HCT116 (cell line): ENCODE results near the gene TMEM125. TPM values are rescaled to one million over a fixed set of nuclear protein-coding genes. Genes with fewer than 3 reads are reported as not detected.

ENCODE experiments used
- ATAC-seq: fragments of 200-7000 bp; cut with Tn5 transposase; 2 replicates; pipeline ENCODE4 v1.9.1; 2020; ENCODE audit warnings: mild to moderate bottlenecking, moderate library complexity
- BruUV-seq: library from RNA; stranded (reverse); fragments of 400-500 nt; replicated peaks from 2 replicates; lab custom pipeline; 2021; lab: Mats Ljungman, UMichigan
- CTCF ChIA-PET: fragments of 300-600 bp; sonication (Branson Sonifier 250); formaldehyde crosslinking; loops from one replicate; lab custom pipeline; 2021; ENCODE audit warnings: antibody characterized with exemption; lab: Charles Lee
- POLR2A ChIA-PET: fragments of 300-600, 350-600 bp; sonication (Branson Sonifier 250); formaldehyde crosslinking; loops from one replicate; lab custom pipeline; 2021; ENCODE audit warnings: antibody characterized with exemption; lab: Charles Lee
- RAD21 ChIA-PET, 2 experiments: fragments of 300-600 bp; sonication (Branson Sonifier 250); formaldehyde crosslinking; loops; one replicate each; lab custom pipeline; 2023; ENCODE audit warnings: low total read pairs in 2 of 2; ENCODE audit not compliant: uncharacterized antibody in 2 of 2, unreplicated experiment in 2 of 2, low non-redundant PET in 1 of 2; lab: Charles Lee
- DNase-seq: peaks from one replicate; pipeline ENCODE4 v3.0.0-alpha.2; 2010; ENCODE audit warnings: low read depth, low spot score
- H2AFZ ChIP-seq: fragments of 200-600 bp; shearing (Covaris generic), sonication (generic); 2 replicates; pipeline ENCODE4 v1.6.1; 2017; ENCODE audit warnings: low read depth, mixed run types, mixed read lengths, antibody characterized with exemption, low read length; ENCODE audit not compliant: poor library complexity, severe bottlenecking
- H3K27ac ChIP-seq: 2 replicates; pipeline ENCODE4 v1.5.1; 2012; ENCODE audit warnings: low read depth, low read length
- H3K27me3 ChIP-seq: fragments of 200-600 bp; sonication (generic); 2 replicates; pipeline ENCODE4 v1.6.1; 2016; ENCODE audit warnings: mixed run types, low read length, mixed read lengths; ENCODE audit not compliant: insufficient read depth
- H3K36me3 ChIP-seq, 2 experiments: fragments of 200-500 bp in 1 of 2; fragments of 200-600 bp in 1 of 2; sonication (Bioruptor generic) in 1 of 2; sonication (generic) in 1 of 2; 2 replicates each; pipeline versions ENCODE4 v1.5.1 to v1.6.1; 2014 to 2016; ENCODE audit warnings: low read length in 2 of 2, inconsistent platforms in 1 of 2, mixed read lengths in 1 of 2, mixed run types in 1 of 2; ENCODE audit not compliant: insufficient read depth in 2 of 2, control insufficient read depth in 1 of 2
- H3K4me1 ChIP-seq, 2 experiments: fragments of 200-600 bp in 1 of 2; sonication (generic) in 1 of 2; 2 replicates each; pipeline versions ENCODE4 v1.5.1 to v1.6.1; 2012 to 2017; ENCODE audit warnings: low read length in 2 of 2, inconsistent platforms in 1 of 2, mild to moderate bottlenecking in 1 of 2, mixed read lengths in 1 of 2, mixed run types in 1 of 2, moderate library complexity in 1 of 2; ENCODE audit not compliant: insufficient read depth in 2 of 2, control insufficient read depth in 1 of 2
- H3K4me2 ChIP-seq: fragments of 200-600 bp; sonication (generic); 2 replicates; pipeline ENCODE4 v1.6.1; 2017; ENCODE audit warnings: mixed run types, low read length, mixed read lengths
- H3K4me3 ChIP-seq, 2 experiments: fragments of 200-600 bp in 1 of 2; sonication (generic) in 1 of 2; replicated peaks in 1 of 2; 2 replicates each; pipeline ENCODE4 v1.5.1; 2011 to 2016; ENCODE audit warnings: low read length in 2 of 2, control low read depth in 1 of 2, low read depth in 1 of 2, mild to moderate bottlenecking in 1 of 2, mixed read lengths in 1 of 2, mixed run types in 1 of 2
- H3K79me2 ChIP-seq: fragments of 200-600 bp; sonication (generic); 2 replicates; pipeline ENCODE4 v1.6.1; 2017; ENCODE audit warnings: mild to moderate bottlenecking, mixed run types, low read length, moderate library complexity, mixed read lengths; ENCODE audit not compliant: insufficient read depth
- H3K9ac ChIP-seq: fragments of 200-600 bp; sonication (generic); 2 replicates; pipeline ENCODE4 v1.6.1; 2016; ENCODE audit warnings: low read length, mixed read lengths
- H3K9me2 ChIP-seq: fragments of 200-600 bp; sonication (generic), shearing (Covaris generic); 2 replicates; pipeline ENCODE4 v1.6.1; 2017; ENCODE audit warnings: mixed run types, mild to moderate bottlenecking, moderate library complexity; ENCODE audit not compliant: insufficient read depth
- H3K9me3 ChIP-seq, 2 experiments: fragments of 200-500 bp in 1 of 2; fragments of 200-600 bp in 1 of 2; sonication (Bioruptor generic) in 1 of 2; sonication (generic) in 1 of 2; 2 replicates each; pipeline ENCODE4 v1.6.1; 2014 to 2017; ENCODE audit warnings: low read length in 2 of 2, mixed read lengths in 2 of 2, inconsistent platforms in 1 of 2, low read depth in 1 of 2, mild to moderate bottlenecking in 1 of 2, mixed run types in 1 of 2, moderate library complexity in 1 of 2; ENCODE audit not compliant: control insufficient read depth in 1 of 2, insufficient read depth in 1 of 2
- H4K20me1 ChIP-seq: fragments of 200-600 bp; sonication (generic), shearing (Covaris generic); 2 replicates; pipeline ENCODE4 v1.6.1; 2017; ENCODE audit warnings: mixed run types, mild to moderate bottlenecking, moderate library complexity; ENCODE audit not compliant: insufficient read depth
- CBX3 ChIP-seq: IDR thresholded peaks from 2 replicates; pipeline ENCODE4 v1.6.1; 2012; ENCODE audit warnings: low read depth
- CEBPB ChIP-seq: IDR thresholded peaks from 2 replicates; pipeline ENCODE4 v1.6.1; 2012; ENCODE audit warnings: low read depth
- CTCF ChIP-seq, 3 experiments: fragments of 200-600 bp in 1 of 3; sonication (generic) in 1 of 3; IDR thresholded peaks in 2 of 3; conservative IDR thresholded peaks in 1 of 3; 2 replicates each; pipeline ENCODE4 v1.5.1; 2012 to 2017; ENCODE audit warnings: low read depth in 2 of 3, low read length in 2 of 3, antibody characterized with exemption in 1 of 3, borderline replicate concordance in 1 of 3, control low read depth in 1 of 3, mild to moderate bottlenecking in 1 of 3, mixed read lengths in 1 of 3, mixed run types in 1 of 3, moderate library complexity in 1 of 3; ENCODE audit not compliant: insufficient read depth in 1 of 3
- EGR1 ChIP-seq: IDR thresholded peaks from 2 replicates; pipeline ENCODE4 v1.6.1; 2012; ENCODE audit warnings: low read depth
- ELF1 ChIP-seq: IDR thresholded peaks from 2 replicates; pipeline ENCODE4 v1.6.1; 2012; ENCODE audit warnings: low read depth, borderline replicate concordance
- EZH2 ChIP-seq: fragments of 200-600 bp; sonication (generic); IDR thresholded peaks from 2 replicates; pipeline ENCODE4 v1.6.1; 2017; ENCODE audit warnings: antibody characterized with exemption, mixed run types
- EZH2phosphoT487 ChIP-seq: fragments of 200-600 bp; IDR thresholded peaks from 2 replicates; pipeline ENCODE4 v1.6.1; 2018; ENCODE audit warnings: antibody characterized with exemption, borderline replicate concordance
- POLR2A ChIP-seq: IDR thresholded peaks from 2 replicates; pipeline ENCODE4 v1.7.0; 2011; ENCODE audit warnings: borderline replicate concordance; ENCODE audit not compliant: insufficient read depth, insufficient read length; ENCODE audit errors: extremely low read depth
- POLR2AphosphoS5 ChIP-seq: IDR thresholded peaks from 2 replicates; pipeline ENCODE4 v1.6.1; 2011; ENCODE audit warnings: mild to moderate bottlenecking, low read depth, low read length, moderate library complexity
- RAD21 ChIP-seq: IDR thresholded peaks from 2 replicates; pipeline ENCODE4 v1.6.1; 2012; ENCODE audit warnings: low read depth, mild to moderate bottlenecking
- REST ChIP-seq: IDR thresholded peaks from 2 replicates; pipeline ENCODE4 v1.6.1; 2012; ENCODE audit warnings: low read depth
- SIN3A ChIP-seq: IDR thresholded peaks from 2 replicates; pipeline ENCODE4 v1.6.1; 2012; ENCODE audit warnings: low read depth
- SP1 ChIP-seq: IDR thresholded peaks from 2 replicates; pipeline ENCODE4 v1.6.1; 2012; ENCODE audit warnings: low read depth
- TCF7L2 ChIP-seq: IDR thresholded peaks from 2 replicates; pipeline ENCODE4 v1.7.0; 2011; ENCODE audit warnings: borderline replicate concordance, inconsistent platforms; ENCODE audit not compliant: insufficient read depth, insufficient read length; ENCODE audit errors: extremely low read depth
- YY1 ChIP-seq: IDR thresholded peaks from 2 replicates; pipeline ENCODE4 v1.6.1; 2011; ENCODE audit warnings: low read length, low read depth, moderate library complexity, mild to moderate bottlenecking; ENCODE audit not compliant: insufficient replicate concordance; ENCODE audit errors: extremely low read depth
- ZBTB33 ChIP-seq: IDR thresholded peaks from 2 replicates; pipeline ENCODE4 v1.6.1; 2011; ENCODE audit warnings: mild to moderate bottlenecking, low read length, moderate library complexity; ENCODE audit not compliant: insufficient replicate concordance; ENCODE audit errors: extremely low read depth
- ZFX ChIP-seq: fragments of 450-650 bp; IDR thresholded peaks from 2 replicates; pipeline ENCODE4 v1.6.1; 2017
- ZNF274 ChIP-seq: fragments of 200-500 bp; sonication (Bioruptor generic); IDR thresholded peaks from 2 replicates; pipeline ENCODE4 v1.6.1; 2014; ENCODE audit warnings: mild to moderate bottlenecking, low read depth, low read length, inconsistent platforms
- intact Hi-C: fragments of 100-400 bp; cut with micrococcal nuclease; formaldehyde crosslinking; loops from 2 replicates; pipeline ENCODE4 v1.10.0; 2022
- total RNA-seq: library from RNA; stranded (reverse); gene quantifications from one replicate; pipeline ENCODE4 v1.2.1, GENCODE V29; 2021; ENCODE audit not compliant: unreplicated experiment
- TF ChIP-seq, protein P1 (sequence below): IDR thresholded peaks from 2 replicates; pipeline ENCODE4 v1.6.1; 2012
- TF ChIP-seq, protein P2 (sequence below): IDR thresholded peaks from 2 replicates; pipeline ENCODE4 v1.6.1; 2012

The TMEM125 gene
- total RNA-seq, 1 experiment from 2014 or later: 13.9 TPM

GRCh38 chr1:43239484-43239883 lies 30.3 kb upstream of the TMEM125 start:
- intact Hi-C loops: loop anchor here (2.0 kb wide), 1 partner anchor 109 kb away; no protein-coding TSS in a partner anchor
- no peak for ATAC-seq
- no peaks in the 10 kb centered on the region for H3K79me2 ChIP-seq

More at GRCh38 chr1:43239484-43239883, 30.3 kb upstream of the TMEM125 start:
- Histone ChIP-seq H3K36me3 (no peaks in the 10 kb centered on the region), H3K4me2 (no peak overlapping the region), H2AFZ (no peak overlapping the region), H3K27me3 (no peaks in the 10 kb centered on the region), H3K4me3 (no peak overlapping the region), H3K9ac (no peak overlapping the region), H3K9me3 (no peaks in the 10 kb centered on the region), H4K20me1 (no peaks in the 10 kb centered on the region), H3K27ac (no peak overlapping the region), H3K4me1 (peaks cover 0 to 10% of the 10 kb centered on the region in 2 experiments; a peak in 2 of 4 replicates), H3K9me2 (no peaks in the 10 kb centered on the region)
- TF ChIP-seq RAD21 (no peak), POLR2A (no peak), CEBPB (no peak), CBX3 (no peak), TCF7L2 (no peak), EGR1 (no peak), CTCF (IDR thresholded peaks at IDR 0.05 in 2 of 3, conservative IDR thresholded peaks at IDR 0.05 in 1 of 3; ENCODE audit: borderline replicate concordance in 1 of 3, insufficient read depth in 1 of 3, low read depth in 2 of 3, low read length in 2 of 3) (no peak), SIN3A (no peak), EZH2phosphoT487 (no peak), POLR2AphosphoS5 (no peak), EZH2 (no peak), ZBTB33 (no peak), ELF1 (no peak), ZFX (no peak), YY1 (no peak), REST (no peak), SP1 (no peak), ZNF274 (no peak)
- TF ChIP-seq, protein P1, sequence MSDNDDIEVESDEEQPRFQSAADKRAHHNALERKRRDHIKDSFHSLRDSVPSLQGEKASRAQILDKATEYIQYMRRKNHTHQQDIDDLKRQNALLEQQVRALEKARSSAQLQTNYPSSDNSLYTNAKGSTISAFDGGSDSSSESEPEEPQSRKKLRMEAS: no peak
- TF ChIP-seq, protein P2, sequence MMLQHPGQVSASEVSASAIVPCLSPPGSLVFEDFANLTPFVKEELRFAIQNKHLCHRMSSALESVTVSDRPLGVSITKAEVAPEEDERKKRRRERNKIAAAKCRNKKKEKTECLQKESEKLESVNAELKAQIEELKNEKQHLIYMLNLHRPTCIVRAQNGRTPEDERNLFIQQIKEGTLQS: no peak
- ChIA-PET RAD21 (interaction anchor here (1.0 to 1.5 kb wide), 2 partner anchors 175 kb away, joined by 3 to 10 read pairs; no protein-coding TSS in a partner anchor), POLR2A (interaction anchor here (2.0 kb wide), 1 partner anchor 119 kb away, joined by 5 read pairs; the partner anchor contains the start of gene CDC20), CTCF (interaction anchor here (1.1 to 1.9 kb wide), 5 partner anchors 9 to 175 kb away, joined by 3 to 17 read pairs (median 7); no protein-coding TSS in a partner anchor)
- BruUV-seq: no TSS peak
- no peak for DNase-seq
